NB4 (cell line): ENCODE results near the gene NOD1.

Source experiments
- CTCF ChIP-seq: IDR thresholded peaks from one replicate; pipeline ENCODE4 v1.5.1; 2012; ENCODE audit warnings: low read depth, low read length
- POLR2A ChIP-seq: IDR thresholded peaks from 2 replicates; pipeline ENCODE4 v1.6.1; 2011; ENCODE audit warnings: mild to moderate bottlenecking; ENCODE audit not compliant: insufficient read length; ENCODE audit errors: extremely low read depth

- TF ChIP-seq CTCF (no peak), POLR2A (no peak)
Observed at GRCh38 chr7:30391806-30392205, 86.8 kb downstream of the NOD1 start.
